K562 (cell line): ENCODE results near the gene SPTLC1. TPM values are rescaled to one million over a fixed set of nuclear protein-coding genes. Genes with fewer than 3 reads are reported as not detected.

Experiments
- ATAC-seq: fragments of 200-7000 bp; cut with Tn5 transposase; 3 replicates; pipeline ENCODE4 v1.9.1; 2020; ENCODE audit warnings: moderate library complexity
- BruUV-seq: library from RNA; stranded (reverse); fragments of 400-500 nt; replicated peaks from 2 replicates; lab custom pipeline; 2021; lab: Mats Ljungman, UMichigan
- CTCF ChIA-PET: fragments of 300-600 bp; formaldehyde crosslinking; extraction: SDS; loops from one replicate; lab custom pipeline; 2021; ENCODE audit warnings: low intra/inter-chr PET ratio; lab: Yijun Ruan, JAX
- POLR2A ChIA-PET: fragments of 300-600, 350-650 bp; sonication (Branson Sonifier 250); formaldehyde crosslinking; extraction: SDS; loops from one replicate; lab custom pipeline; 2021; ENCODE audit warnings: antibody characterized with exemption, inconsistent platforms; lab: Yijun Ruan, JAX
- DNase-seq, 4 experiments: peaks; one replicate each; pipeline versions ENCODE4 v3.0.0 to v3.0.0-alpha.2; 2011 to 2018; ENCODE audit warnings: low spot score in 3 of 4, mixed read lengths in 3 of 4; ENCODE audit errors: extremely low read depth in 1 of 4
- FAIRE-seq: peaks from 2 replicates; lab custom pipeline; 2011; peaks lifted over from hg19 to GRCh38; lab: Jason Lieb, UNC
- H2AFZ ChIP-seq: 2 replicates; pipeline ENCODE4 v1.6.0; 2011; ENCODE audit warnings: low read depth, low read length, control low read depth, inconsistent platforms
- H3K27ac ChIP-seq: fragments of 200-600 bp; 3 replicates; pipeline ENCODE4 v1.8.0; 2011; ENCODE audit warnings: low read depth, mild to moderate bottlenecking, control low read depth, inconsistent platforms, low read length, moderate library complexity, mixed read lengths; ENCODE audit errors: extremely low read depth
- H3K27me3 ChIP-seq, 2 experiments: fragments of 300-600 bp in 1 of 2; 2 replicates in 1 of 2; 3 replicates in 1 of 2; pipeline versions ENCODE4 v1.6.0 to v1.8.0; 2011; ENCODE audit warnings: inconsistent platforms in 2 of 2, low read length in 2 of 2, mild to moderate bottlenecking in 1 of 2, mixed read lengths in 1 of 2, moderate library complexity in 1 of 2; ENCODE audit not compliant: control insufficient read depth in 2 of 2, insufficient read depth in 2 of 2
- H3K36me3 ChIP-seq: fragments of 300-600 bp; 3 replicates; pipeline ENCODE4 v1.8.0; 2011; ENCODE audit warnings: mild to moderate bottlenecking, low read length, inconsistent platforms; ENCODE audit not compliant: control insufficient read depth, insufficient read depth
- H3K4me1 ChIP-seq, 2 experiments: fragments of 200-600 bp in 1 of 2; replicated peaks in 1 of 2; 2 replicates in 1 of 2; 3 replicates in 1 of 2; pipeline versions ENCODE4 v1.5.1 to v1.8.0; 2011; ENCODE audit warnings: inconsistent platforms in 2 of 2, low read length in 2 of 2, mild to moderate bottlenecking in 1 of 2, mixed read lengths in 1 of 2, moderate library complexity in 1 of 2; ENCODE audit not compliant: control insufficient read depth in 2 of 2, insufficient read depth in 2 of 2
- H3K4me2 ChIP-seq: 2 replicates; pipeline ENCODE4 v1.6.1; 2011; ENCODE audit warnings: low read length, control low read depth, inconsistent platforms, mixed read lengths; ENCODE audit not compliant: insufficient read depth
- H3K4me3 ChIP-seq: fragments of 200-600 bp; sonication (generic), shearing (Covaris generic); 2 replicates; pipeline ENCODE4 v1.5.1; 2016; ENCODE audit warnings: control low read depth, inconsistent platforms
- H3K79me2 ChIP-seq: fragments of 200-600 bp; 3 replicates; pipeline ENCODE4 v1.8.0; 2011; ENCODE audit warnings: low read length, inconsistent platforms; ENCODE audit not compliant: control insufficient read depth, insufficient read depth
- H3K9ac ChIP-seq, 2 experiments: 2 replicates each; pipeline versions ENCODE4 v1.6.0 to v1.6.1; 2011; ENCODE audit warnings: low read depth in 2 of 2, low read length in 2 of 2, control low read depth in 1 of 2, inconsistent platforms in 1 of 2, mild to moderate bottlenecking in 1 of 2, mixed read lengths in 1 of 2; ENCODE audit not compliant: insufficient read depth in 1 of 2
- H3K9me1 ChIP-seq: one replicate; pipeline ENCODE4 v1.6.0; 2011; ENCODE audit warnings: inconsistent platforms, mild to moderate bottlenecking, low read length, moderate library complexity; ENCODE audit not compliant: control insufficient read depth, insufficient read depth
- H3K9me3 ChIP-seq: replicated peaks from 2 replicates; pipeline ENCODE4 v1.5.1; 2011; ENCODE audit warnings: low read depth, low read length, inconsistent platforms; ENCODE audit not compliant: control insufficient read depth, insufficient read depth
- H4K20me1 ChIP-seq: replicated peaks from 2 replicates; pipeline ENCODE4 v1.6.1; 2011; ENCODE audit warnings: low read length, inconsistent platforms, mixed read lengths; ENCODE audit not compliant: control insufficient read depth, insufficient read depth
- CBX1 ChIP-seq: sonication (generic); IDR thresholded peaks from 2 replicates; pipeline ENCODE4 v1.6.1; 2016; ENCODE audit warnings: antibody characterized with exemption, low read depth, mild to moderate bottlenecking
- EP400 ChIP-seq: fragments of 450-650 bp; IDR thresholded peaks from 2 replicates; pipeline ENCODE4 v1.6.1; 2017; ENCODE audit warnings: antibody characterized with exemption, mild to moderate bottlenecking, moderate library complexity
- HNRNPLL ChIP-seq: fragments of 200-400 bp; formaldehyde crosslinking; IDR thresholded peaks from 2 replicates; pipeline ENCODE4 v1.6.1; 2017; ENCODE audit warnings: low read length, low read depth, mild to moderate bottlenecking; ENCODE audit not compliant: poor library complexity, severe bottlenecking
- KDM4B ChIP-seq, 2 experiments: fragments of 450-650 bp in 1 of 2; sonication (generic) in 1 of 2; IDR thresholded peaks; 2 replicates each; pipeline ENCODE4 v1.6.1; 2016 to 2017; ENCODE audit warnings: borderline replicate concordance in 2 of 2, antibody characterized with exemption in 1 of 2, low read depth in 1 of 2, mild to moderate bottlenecking in 1 of 2
- NEUROD1 ChIP-seq: fragments of 150-350 bp; IDR thresholded peaks from 2 replicates; pipeline ENCODE4 v1.6.1; 2014; ENCODE audit warnings: borderline replicate concordance, low read length, low read depth; ENCODE audit not compliant: partially characterized antibody
- RBM39 ChIP-seq: fragments of 200-400 bp; formaldehyde crosslinking; optimal IDR thresholded peaks from 2 replicates; pipeline ENCODE3; 2018; ENCODE audit warnings: low read depth, low read length
- ZC3H4 ChIP-seq: sonication (generic); formaldehyde crosslinking; IDR thresholded peaks from 2 replicates; pipeline ENCODE4 v1.9.0; 2021; ENCODE audit warnings: missing genetic modification reagents, borderline replicate concordance
- WGBS: fragments of 100-300 bp; shearing (Covaris generic); methylation state at CpG from one replicate; pipeline ENCODE4 v1.1.6; 2016; ENCODE audit warnings: low coverage, mixed read lengths; ENCODE audit not compliant: insufficient coverage; ENCODE audit errors: missing lambda C conversion rate; 5-methylcytosine and 5-hydroxymethylcytosine counted together
- in situ Hi-C: fragments of 300-500 bp; cut with MboI; formaldehyde crosslinking; loops from 4 replicates; pipeline ENCODE4 v1.15.0; 2018; ENCODE audit warnings: inconsistent platforms, mixed read lengths
- intact Hi-C: fragments of 100-400 bp; cut with micrococcal nuclease; formaldehyde crosslinking; loops from 2 replicates; pipeline ENCODE4 v1.14.2; 2022
- polyA plus RNA-seq, 8 experiments: library from polyadenylated mRNA; depleted of rRNA in 4 of 8; stranded (reverse) in 5 of 8; unstranded in 3 of 8; fragments of >200 nt; fragmentation: Nextera tagmentation in 2 of 8; fragmentation: Illumina TruSeq in 1 of 8; extraction: Ambion mirVana in 2 of 8; extraction: Trizol in 1 of 8; gene quantifications; 2 replicates each; pipeline versions ENCODE4 v1.2.1 to v1.2.3, GENCODE V29; 2011 to 2014; ENCODE audit warnings: inconsistent platforms in 1 of 8, missing spikeins in 1 of 8
- total RNA-seq, 7 experiments: library from RNA; depleted of rRNA in 6 of 7; stranded (reverse); fragments of >200 nt in 6 of 7; fragmentation: Illumina TruSeq in 2 of 7; extraction: Trizol in 2 of 7; gene quantifications; 2 replicates each; pipeline versions ENCODE4 v1.2.1 to v1.2.3, GENCODE V29; 2011 to 2021; ENCODE audit warnings: low replicate concordance in 1 of 7
- TF ChIP-seq, protein P1 (sequence below): fragments of 450-650 bp; formaldehyde crosslinking; IDR thresholded peaks from 2 replicates; pipeline ENCODE4 v1.4.0; 2020; ENCODE audit warnings: mild to moderate bottlenecking, mixed read lengths
- TF ChIP-seq, protein P2 (sequence below): fragments of 250-450 bp; sonication (Bioruptor Pico); IDR thresholded peaks from 2 replicates; pipeline ENCODE4 v1.5.0; 2020; ENCODE audit warnings: mild to moderate bottlenecking, borderline replicate concordance
- TF ChIP-seq, protein P3 (sequence below), 2 experiments: IDR thresholded peaks in 1 of 2; conservative IDR thresholded peaks in 1 of 2; 2 replicates each; pipeline ENCODE4 v1.6.1; 2016; ENCODE audit warnings: low read depth in 2 of 2, mild to moderate bottlenecking in 1 of 2, missing compliant biosample characterization in 1 of 2, missing genetic modification characterization in 1 of 2, moderate library complexity in 1 of 2
- TF ChIP-seq, protein P4 (sequence below): sonication (generic); formaldehyde crosslinking; IDR thresholded peaks from 2 replicates; pipeline ENCODE4 v1.9.0; 2022; ENCODE audit warnings: mild to moderate bottlenecking, missing genetic modification reagents
- TF ChIP-seq, protein P5 (sequence below): IDR thresholded peaks from 2 replicates; pipeline ENCODE4 v1.6.1; 2016; ENCODE audit warnings: missing genetic modification characterization, missing compliant biosample characterization

Gene SPTLC1
- total and polyA plus RNA-seq, 9 of the 15 experiments (the other 6 are each of a cell fraction or from before 2014, with no cell fraction given): 58.8 to 125 (median 84.5) TPM

DNA sequence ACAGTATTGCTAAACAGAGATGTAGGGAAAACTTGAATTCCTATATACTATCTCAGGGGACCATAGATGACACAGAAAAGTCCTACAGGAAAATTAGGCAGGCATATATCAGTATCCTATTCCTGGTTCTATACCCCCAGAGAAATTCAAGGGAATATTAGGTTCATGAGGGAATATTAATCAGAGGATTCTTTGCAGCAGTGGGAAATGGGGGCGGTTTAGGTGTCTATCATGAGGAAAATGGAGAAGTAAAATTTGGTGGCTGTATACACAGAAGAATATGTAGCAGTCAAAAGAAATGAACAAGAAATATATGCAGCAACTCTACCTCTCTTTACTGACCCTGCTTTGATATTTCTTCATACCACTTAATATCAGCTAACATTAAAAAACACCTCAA is 20.0 kb downstream of the SPTLC1 start:
- peaks cover 21% of the 10 kb centered on the region; the same call in 2 of the 3 replicates for H3K36me3 ChIP-seq
- 86% methylated on average over 1 of the region's 1 CpG for WGBS
- FAIRE-seq: no peak
- no peak overlapping the region for H3K4me2 ChIP-seq
- POLR2A ChIA-PET: interaction anchor here (1.7 kb wide), 1 partner anchor 19 kb away, joined by 8 read pairs; no protein-coding TSS in a partner anchor
- no peak for DNase-seq
- H4K20me1 ChIP-seq: no peaks in the 10 kb centered on the region
- H2AFZ ChIP-seq: no peak overlapping the region
- in situ Hi-C loops: no loop called here
- intact Hi-C loops: no loop called here
- no peaks in the 10 kb centered on the region for H3K9me3 ChIP-seq
- H3K4me3 ChIP-seq: no peak overlapping the region
- H3K9ac ChIP-seq: no peak overlapping the region
- H3K27me3 ChIP-seq: no peaks in the 10 kb centered on the region
- peaks cover 63% of the 10 kb centered on the region for H3K79me2 ChIP-seq
- CTCF ChIA-PET: no interaction called here
- peak overlapping the region; percentile 19; the same call in 1 of the 3 replicates for H3K27ac ChIP-seq
- no peaks in the 10 kb centered on the region for H3K9me1 ChIP-seq
- no peak for ATAC-seq
- H3K4me1 ChIP-seq: peaks cover 4 to 7% of the 10 kb centered on the region in 2 experiments; a peak in 3 of 5 replicates
- BruUV-seq: no TSS peak
- TF ChIP-seq, protein P1, sequence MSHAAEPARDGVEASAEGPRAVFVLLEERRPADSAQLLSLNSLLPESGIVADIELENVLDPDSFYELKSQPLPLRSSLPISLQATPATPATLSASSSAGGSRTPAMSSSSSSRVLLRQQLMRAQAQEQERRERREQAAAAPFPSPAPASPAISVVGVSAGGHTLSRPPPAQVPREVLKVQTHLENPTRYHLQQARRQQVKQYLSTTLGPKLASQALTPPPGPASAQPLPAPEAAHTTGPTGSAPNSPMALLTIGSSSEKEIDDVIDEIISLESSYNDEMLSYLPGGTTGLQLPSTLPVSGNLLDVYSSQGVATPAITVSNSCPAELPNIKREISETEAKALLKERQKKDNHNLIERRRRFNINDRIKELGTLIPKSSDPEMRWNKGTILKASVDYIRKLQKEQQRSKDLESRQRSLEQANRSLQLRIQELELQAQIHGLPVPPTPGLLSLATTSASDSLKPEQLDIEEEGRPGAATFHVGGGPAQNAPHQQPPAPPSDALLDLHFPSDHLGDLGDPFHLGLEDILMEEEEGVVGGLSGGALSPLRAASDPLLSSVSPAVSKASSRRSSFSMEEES (CRISPR knock-in tag): no peak
- TF ChIP-seq, protein P2, sequence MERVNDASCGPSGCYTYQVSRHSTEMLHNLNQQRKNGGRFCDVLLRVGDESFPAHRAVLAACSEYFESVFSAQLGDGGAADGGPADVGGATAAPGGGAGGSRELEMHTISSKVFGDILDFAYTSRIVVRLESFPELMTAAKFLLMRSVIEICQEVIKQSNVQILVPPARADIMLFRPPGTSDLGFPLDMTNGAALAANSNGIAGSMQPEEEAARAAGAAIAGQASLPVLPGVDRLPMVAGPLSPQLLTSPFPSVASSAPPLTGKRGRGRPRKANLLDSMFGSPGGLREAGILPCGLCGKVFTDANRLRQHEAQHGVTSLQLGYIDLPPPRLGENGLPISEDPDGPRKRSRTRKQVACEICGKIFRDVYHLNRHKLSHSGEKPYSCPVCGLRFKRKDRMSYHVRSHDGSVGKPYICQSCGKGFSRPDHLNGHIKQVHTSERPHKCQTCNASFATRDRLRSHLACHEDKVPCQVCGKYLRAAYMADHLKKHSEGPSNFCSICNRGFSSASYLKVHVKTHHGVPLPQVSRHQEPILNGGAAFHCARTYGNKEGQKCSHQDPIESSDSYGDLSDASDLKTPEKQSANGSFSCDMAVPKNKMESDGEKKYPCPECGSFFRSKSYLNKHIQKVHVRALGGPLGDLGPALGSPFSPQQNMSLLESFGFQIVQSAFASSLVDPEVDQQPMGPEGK (CRISPR knock-in tag): no peak
- TF ChIP-seq HNRNPLL: no peak
- TF ChIP-seq, protein P3, sequence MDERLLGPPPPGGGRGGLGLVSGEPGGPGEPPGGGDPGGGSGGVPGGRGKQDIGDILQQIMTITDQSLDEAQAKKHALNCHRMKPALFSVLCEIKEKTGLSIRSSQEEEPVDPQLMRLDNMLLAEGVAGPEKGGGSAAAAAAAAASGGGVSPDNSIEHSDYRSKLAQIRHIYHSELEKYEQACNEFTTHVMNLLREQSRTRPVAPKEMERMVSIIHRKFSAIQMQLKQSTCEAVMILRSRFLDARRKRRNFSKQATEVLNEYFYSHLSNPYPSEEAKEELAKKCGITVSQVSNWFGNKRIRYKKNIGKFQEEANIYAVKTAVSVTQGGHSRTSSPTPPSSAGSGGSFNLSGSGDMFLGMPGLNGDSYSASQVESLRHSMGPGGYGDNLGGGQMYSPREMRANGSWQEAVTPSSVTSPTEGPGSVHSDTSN (CRISPR knock-in tag; IDR thresholded peaks at IDR 0.05; ENCODE audit: low read depth): no peak
- TF ChIP-seq, protein P3 (tag; conservative IDR thresholded peaks at IDR 0.05; ENCODE audit: low read depth): no peak
- TF ChIP-seq RBM39: no peak
- TF ChIP-seq NEUROD1: no peak
- no peak for TF ChIP-seq KDM4B (IDR thresholded peaks at IDR 0.05; ENCODE audit: borderline replicate concordance in 2 of 2, low read depth in 1 of 2)
- TF ChIP-seq CBX1: no peak
- TF ChIP-seq ZC3H4: no peak
- TF ChIP-seq, protein P4, sequence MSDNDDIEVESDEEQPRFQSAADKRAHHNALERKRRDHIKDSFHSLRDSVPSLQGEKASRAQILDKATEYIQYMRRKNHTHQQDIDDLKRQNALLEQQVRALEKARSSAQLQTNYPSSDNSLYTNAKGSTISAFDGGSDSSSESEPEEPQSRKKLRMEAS (CRISPR knock-in tag): no peak
- no peak for TF ChIP-seq EP400
- TF ChIP-seq, protein P5, sequence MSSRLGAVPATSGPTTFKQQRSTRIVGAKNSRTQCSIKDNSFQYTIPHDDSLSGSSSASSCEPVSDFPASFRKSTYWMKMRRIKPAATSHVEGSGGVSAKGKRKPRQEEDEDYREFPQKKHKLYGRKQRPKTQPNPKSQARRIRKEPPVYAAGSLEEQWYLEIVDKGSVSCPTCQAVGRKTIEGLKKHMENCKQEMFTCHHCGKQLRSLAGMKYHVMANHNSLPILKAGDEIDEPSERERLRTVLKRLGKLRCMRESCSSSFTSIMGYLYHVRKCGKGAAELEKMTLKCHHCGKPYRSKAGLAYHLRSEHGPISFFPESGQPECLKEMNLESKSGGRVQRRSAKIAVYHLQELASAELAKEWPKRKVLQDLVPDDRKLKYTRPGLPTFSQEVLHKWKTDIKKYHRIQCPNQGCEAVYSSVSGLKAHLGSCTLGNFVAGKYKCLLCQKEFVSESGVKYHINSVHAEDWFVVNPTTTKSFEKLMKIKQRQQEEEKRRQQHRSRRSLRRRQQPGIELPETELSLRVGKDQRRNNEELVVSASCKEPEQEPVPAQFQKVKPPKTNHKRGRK (tag): no peak
